Activated CD4-positive, alpha-beta T cell treated with anti-CD3 and anti-CD28 coated beads, Interleukin-2, amount 50 U/mL, for 1 hour (primary cell): ENCODE measurements around the gene EML4.
"Not testable (repeated sequence)": the region's sequence is repeated elsewhere in the genome, so short reads cannot be mapped to it uniquely, and the experiment has no call there.

ENCODE experiments used
- DNase-seq: peaks from one replicate; pipeline ENCODE4 v3.0.0-alpha.2; 2020

The EML4 gene

GRCh38 chr2:42363413-42363812 is 194.3 kb downstream of the EML4 start:
- DNase-seq, result no peak

- no peak for DNase-seq
Measured at GRCh38 chr2:42364658-42365057, 195.5 kb downstream of the EML4 start.

DNA sequence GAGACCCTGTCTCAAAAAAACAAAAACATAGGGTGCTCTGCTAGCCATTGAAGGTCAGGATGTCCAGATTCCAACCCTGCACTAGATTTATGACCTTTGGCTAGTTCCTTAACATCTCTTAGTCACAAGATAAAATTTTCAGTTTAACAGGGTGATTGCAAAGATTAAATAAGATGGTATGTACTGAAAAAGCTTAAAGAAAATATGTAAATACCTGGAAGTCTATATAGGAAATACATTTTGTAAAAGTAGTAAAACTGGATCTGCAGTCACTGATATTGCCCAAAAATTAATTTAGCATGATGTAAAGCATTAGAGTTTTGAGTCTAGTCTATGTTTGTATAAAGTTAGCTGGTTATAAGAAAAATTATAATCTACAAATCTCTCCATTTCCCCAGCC is 197.3 kb downstream of the EML4 start:
- DNase-seq, result no peak

DNA sequence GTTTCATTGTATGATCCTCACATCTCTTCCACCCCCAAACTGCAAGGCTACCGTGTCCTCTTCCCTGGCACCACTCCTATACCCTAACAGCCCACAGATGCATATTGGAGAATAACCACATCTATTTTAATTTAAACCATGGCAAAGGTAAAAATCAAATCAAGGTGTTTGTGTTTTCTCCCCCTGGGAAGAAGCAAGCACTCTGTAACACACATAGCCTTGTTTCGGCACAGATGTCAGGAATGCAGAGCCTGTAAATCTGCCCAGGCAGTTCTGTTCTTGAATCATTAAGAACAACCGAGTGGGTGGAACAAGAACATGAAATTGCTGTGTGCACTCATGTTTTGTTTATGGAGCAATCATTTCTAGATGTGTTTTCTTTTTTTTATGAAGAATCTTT is 198.7 kb downstream of the EML4 start:
- no peak for DNase-seq

GRCh38 chr2:42368817-42369531 is 199.8 kb downstream of the EML4 start:
- DNase-seq, result no peak

GRCh38 chr2:42369532-42370229 is 200.5 kb downstream of the EML4 start:
- no peak for DNase-seq

DNA sequence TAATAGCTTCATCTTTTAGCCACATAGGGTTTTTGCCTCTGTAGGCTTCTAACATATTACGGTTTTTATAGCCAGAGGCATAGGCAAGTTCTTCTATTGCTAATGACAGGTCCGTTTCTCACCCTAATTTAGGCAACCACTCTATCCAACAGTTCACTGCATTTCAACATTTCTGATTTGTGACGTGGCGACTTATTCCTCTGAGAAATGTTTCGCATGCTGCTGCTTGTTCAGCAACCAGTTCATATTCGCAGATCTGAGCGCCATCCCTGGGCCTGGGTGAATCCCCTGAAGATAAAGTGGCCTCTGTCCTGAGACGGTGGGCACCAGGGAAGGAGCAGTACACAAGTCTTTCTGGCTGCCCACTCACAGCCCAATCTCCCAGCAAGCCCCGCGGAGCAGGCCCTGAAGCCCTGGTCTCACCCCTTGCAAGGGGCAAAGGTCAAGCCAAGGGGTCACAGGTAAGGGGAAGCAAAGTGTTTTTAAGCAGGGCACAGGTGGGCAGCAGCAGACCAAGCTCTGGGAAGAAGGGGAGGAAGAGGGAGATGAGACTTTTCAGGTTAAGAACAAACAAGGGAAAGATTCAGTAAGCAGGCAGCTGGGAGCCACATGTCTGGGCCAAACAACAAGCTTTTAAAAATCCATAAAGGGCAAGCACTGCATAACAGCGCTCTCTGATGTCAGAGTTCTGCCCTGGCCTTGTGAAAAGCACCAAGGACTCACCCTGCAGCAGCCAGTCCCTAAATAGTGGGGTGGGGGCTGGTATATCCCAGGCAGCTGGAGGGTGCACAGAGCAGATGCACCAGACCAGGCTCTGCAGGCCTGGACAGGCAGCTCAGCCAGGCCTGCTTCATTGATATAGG is 202.7 kb downstream of the EML4 start:
- no peak for DNase-seq

DNA sequence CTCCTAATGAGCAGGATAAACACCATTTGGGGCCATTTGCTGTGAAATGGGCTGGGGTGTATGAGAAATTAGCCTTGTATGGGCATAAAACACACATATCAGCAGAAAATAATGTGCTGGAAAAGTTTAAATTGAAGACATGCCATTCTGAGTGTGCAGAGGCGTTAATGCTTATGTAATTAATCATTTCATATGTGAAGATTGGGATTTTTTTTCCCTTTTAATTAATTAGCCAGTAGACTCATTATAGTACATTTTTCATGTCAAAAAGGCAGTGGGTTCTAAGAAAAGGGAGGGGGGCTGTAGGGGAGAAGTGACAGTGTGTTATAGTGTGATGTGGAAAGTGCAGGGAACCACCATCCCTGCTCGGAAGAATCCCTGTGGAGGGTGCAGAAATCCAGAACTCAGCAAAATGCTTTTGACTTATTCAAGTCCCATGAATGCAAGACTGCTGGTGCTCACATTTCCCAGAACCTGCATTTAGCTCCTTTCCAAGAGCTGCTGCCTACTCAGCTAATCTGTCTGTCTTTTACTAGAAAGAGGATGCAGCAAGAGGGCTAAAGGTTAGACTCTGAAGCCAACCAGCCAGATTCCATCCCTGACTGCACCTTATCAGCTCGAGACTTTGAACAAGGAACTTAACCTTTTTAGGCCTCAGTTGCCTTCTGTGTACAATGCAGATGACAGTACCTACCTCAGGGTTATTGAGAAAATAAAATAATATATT is 203.5 kb downstream of the EML4 start:
- DNase-seq, result no peak

DNA sequence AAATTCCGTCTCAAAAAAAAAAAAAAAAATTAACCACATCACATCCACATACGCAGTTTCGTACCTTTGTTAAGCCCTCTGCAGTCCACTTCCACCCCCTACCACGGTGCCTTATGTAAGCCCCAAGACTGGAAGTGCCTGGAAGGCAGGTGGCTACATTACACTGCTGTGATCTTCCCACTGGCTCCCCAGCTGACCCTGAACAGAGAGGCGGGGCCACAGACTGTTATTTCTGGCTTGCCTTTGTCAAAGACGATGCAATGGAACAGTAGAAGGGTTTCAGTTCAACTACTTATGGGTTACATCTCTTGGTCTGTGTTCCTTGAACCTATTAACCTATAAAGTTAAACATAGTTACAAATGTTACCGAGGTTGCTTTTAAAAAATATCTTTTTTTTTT is 207.6 kb downstream of the EML4 start:
- no peak for DNase-seq

DNA sequence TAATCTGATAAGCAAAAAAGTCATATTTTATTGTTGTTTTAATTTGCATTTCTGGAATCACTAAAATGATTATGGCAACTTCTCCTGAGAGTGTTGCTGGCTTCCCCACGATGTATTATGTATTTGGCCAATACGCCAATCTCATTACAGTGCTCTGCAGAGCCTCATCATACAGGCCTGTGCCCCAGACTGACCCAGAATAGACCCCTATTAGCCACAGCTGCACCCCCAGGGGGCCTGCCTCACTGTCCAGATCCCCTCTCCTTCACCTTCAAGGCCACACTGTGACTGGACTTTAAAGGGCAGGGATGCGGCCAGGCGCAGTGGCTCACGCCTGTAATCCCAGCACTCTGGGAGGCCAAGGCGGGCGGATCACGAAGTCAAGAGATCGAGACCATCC is 209.3 kb downstream of the EML4 start:
- no peak for DNase-seq

GRCh38 chr2:42380026-42380425 is 210.9 kb downstream of the EML4 start:
- DNase-seq, result not testable (repeated sequence)

DNA sequence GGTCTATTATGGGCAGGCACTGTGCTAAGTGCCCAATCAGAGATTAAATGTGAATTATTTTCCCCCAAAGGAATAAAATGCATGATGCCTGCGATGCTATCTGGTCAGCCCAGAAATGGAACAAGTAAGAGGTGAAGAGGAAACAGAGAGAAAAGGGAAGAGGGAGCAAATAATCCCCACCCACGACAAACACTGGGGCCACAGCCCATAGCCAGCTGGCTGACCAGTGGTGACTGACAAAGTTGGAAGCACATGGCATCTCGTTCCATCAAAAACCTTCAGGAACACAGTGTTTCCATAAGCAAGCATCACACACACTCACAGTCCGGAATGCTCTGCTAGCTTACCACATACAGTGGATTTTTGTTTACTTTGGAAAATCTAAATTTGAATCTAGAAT is 213.0 kb downstream of the EML4 start:
- no peak for DNase-seq
